ENCODE measurements around the gene TBC1D2. TPM values are rescaled to one million over a fixed set of nuclear protein-coding genes. Genes with fewer than 3 reads are reported as not detected.

TBC1D2 gene
- total RNA-seq, 2 experiments from 2014 or later = 3.1 to 5.5 TPM

GRCh38 chr9:98201102-98201501 is 54.3 kb downstream of the TBC1D2 start:
- CTCF ChIA-PET (ENCODE audit: unreplicated experiment) = no interaction called here
- Histone ChIP-seq H3K4me1 (ENCODE audit: insufficient read depth, low read length, poor library complexity, severe bottlenecking) (peaks cover 11% of the 10 kb centered on the region), H2AFZ (ENCODE audit: low read length) (no peak overlapping the region), H3K27ac (ENCODE audit: low read depth, low read length, poor library complexity, severe bottlenecking) (no peak overlapping the region), H3K4me2 (ENCODE audit: low read length) (no peak overlapping the region), H4K20me1 (ENCODE audit: insufficient read depth, low read length) (no peaks in the 10 kb centered on the region), H3K9me3 (ENCODE audit: low read length) (no peaks in the 10 kb centered on the region), H3K36me3 (ENCODE audit: insufficient read depth, low read length) (no peaks in the 10 kb centered on the region), H3K79me2 (ENCODE audit: insufficient read depth, low read depth, low read length) (no peaks in the 10 kb centered on the region), H3K9me2 (ENCODE audit: insufficient read depth, low read length) (no peaks in the 10 kb centered on the region), H3K4me3 (ENCODE audit: low read depth, low read length, poor library complexity, severe bottlenecking) (no peak overlapping the region)
- POLR2A ChIA-PET = interaction anchor here (0.6 kb wide), 2 partner anchors 17 to 56 kb away, joined by 3 to 8 read pairs; no protein-coding TSS in a partner anchor
- intact Hi-C loops (cut with micrococcal nuclease; ENCODE audit: unreplicated experiment) = no loop called here
- no peak for TF ChIP-seq EZH2phosphoT487 (IDR thresholded peaks at IDR 0.05; ENCODE audit: borderline replicate concordance, low read depth, low read length)
- TF ChIP-seq, protein P1, sequence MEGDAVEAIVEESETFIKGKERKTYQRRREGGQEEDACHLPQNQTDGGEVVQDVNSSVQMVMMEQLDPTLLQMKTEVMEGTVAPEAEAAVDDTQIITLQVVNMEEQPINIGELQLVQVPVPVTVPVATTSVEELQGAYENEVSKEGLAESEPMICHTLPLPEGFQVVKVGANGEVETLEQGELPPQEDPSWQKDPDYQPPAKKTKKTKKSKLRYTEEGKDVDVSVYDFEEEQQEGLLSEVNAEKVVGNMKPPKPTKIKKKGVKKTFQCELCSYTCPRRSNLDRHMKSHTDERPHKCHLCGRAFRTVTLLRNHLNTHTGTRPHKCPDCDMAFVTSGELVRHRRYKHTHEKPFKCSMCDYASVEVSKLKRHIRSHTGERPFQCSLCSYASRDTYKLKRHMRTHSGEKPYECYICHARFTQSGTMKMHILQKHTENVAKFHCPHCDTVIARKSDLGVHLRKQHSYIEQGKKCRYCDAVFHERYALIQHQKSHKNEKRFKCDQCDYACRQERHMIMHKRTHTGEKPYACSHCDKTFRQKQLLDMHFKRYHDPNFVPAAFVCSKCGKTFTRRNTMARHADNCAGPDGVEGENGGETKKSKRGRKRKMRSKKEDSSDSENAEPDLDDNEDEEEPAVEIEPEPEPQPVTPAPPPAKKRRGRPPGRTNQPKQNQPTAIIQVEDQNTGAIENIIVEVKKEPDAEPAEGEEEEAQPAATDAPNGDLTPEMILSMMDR (conservative IDR thresholded peaks at IDR 0.05; ENCODE audit: low read length) = no peak
- no TSS peak for BruUV-seq (replicated peaks)
- DNase-seq (ENCODE audit: low spot score) = peak; percentile 34

- intact Hi-C loops (cut with micrococcal nuclease; ENCODE audit: unreplicated experiment) = no loop called here
- H3K36me3 ChIP-seq (ENCODE audit: insufficient read depth, low read length) = no peaks in the 10 kb centered on the region
- H3K9me3 ChIP-seq (ENCODE audit: low read length) = no peaks in the 10 kb centered on the region
- CTCF ChIA-PET (ENCODE audit: unreplicated experiment) = interaction anchor here (0.5 kb wide), 1 partner anchor 29 kb away, joined by 3 read pairs; no protein-coding TSS in a partner anchor
- H3K27ac ChIP-seq (ENCODE audit: low read depth, low read length, poor library complexity, severe bottlenecking) = no peak overlapping the region
- no peak for DNase-seq (ENCODE audit: low spot score)
- POLR2A ChIA-PET = interaction anchor here (0.5 kb wide), 1 partner anchor 507 kb away, joined by 3 read pairs; no protein-coding TSS in a partner anchor
- no peak overlapping the region for H2AFZ ChIP-seq (ENCODE audit: low read length)
- H3K4me3 ChIP-seq (ENCODE audit: low read depth, low read length, poor library complexity, severe bottlenecking) = no peak overlapping the region
- TF ChIP-seq, protein P1 (conservative IDR thresholded peaks at IDR 0.05; ENCODE audit: low read length) = no peak
- TF ChIP-seq EZH2phosphoT487 (IDR thresholded peaks at IDR 0.05; ENCODE audit: borderline replicate concordance, low read depth, low read length) = no peak
- H3K4me1 ChIP-seq (ENCODE audit: insufficient read depth, low read length, poor library complexity, severe bottlenecking) = peaks cover 7% of the 10 kb centered on the region
- H3K4me2 ChIP-seq (ENCODE audit: low read length) = no peak overlapping the region
- H3K9me2 ChIP-seq (ENCODE audit: insufficient read depth, low read length) = no peaks in the 10 kb centered on the region
- H4K20me1 ChIP-seq (ENCODE audit: insufficient read depth, low read length) = no peaks in the 10 kb centered on the region
- H3K79me2 ChIP-seq (ENCODE audit: insufficient read depth, low read depth, low read length) = no peaks in the 10 kb centered on the region
- no TSS peak for BruUV-seq (replicated peaks)
Measured at GRCh38 chr9:98199388-98200033, 55.9 kb downstream of the TBC1D2 start.

- Histone ChIP-seq H3K79me2 (ENCODE audit: insufficient read depth, low read depth, low read length) (no peaks in the 10 kb centered on the region), H3K9me2 (ENCODE audit: insufficient read depth, low read length) (no peaks in the 10 kb centered on the region), H3K4me3 (ENCODE audit: low read depth, low read length, poor library complexity, severe bottlenecking) (no peak overlapping the region), H3K36me3 (ENCODE audit: insufficient read depth, low read length) (no peaks in the 10 kb centered on the region), H3K4me1 (ENCODE audit: insufficient read depth, low read length, poor library complexity, severe bottlenecking) (peaks cover 16% of the 10 kb centered on the region), H4K20me1 (ENCODE audit: insufficient read depth, low read length) (no peaks in the 10 kb centered on the region), H3K9me3 (ENCODE audit: low read length) (no peaks in the 10 kb centered on the region), H2AFZ (ENCODE audit: low read length) (no peak overlapping the region), H3K27ac (ENCODE audit: low read depth, low read length, poor library complexity, severe bottlenecking) (no peak overlapping the region), H3K4me2 (ENCODE audit: low read length) (no peak overlapping the region)
- ChIA-PET POLR2A (no interaction called here), CTCF (ENCODE audit: unreplicated experiment) (no interaction called here)
- no peak for DNase-seq (ENCODE audit: low spot score)
- intact Hi-C loops (cut with micrococcal nuclease; ENCODE audit: unreplicated experiment) = no loop called here
- TF ChIP-seq, protein P1 (conservative IDR thresholded peaks at IDR 0.05; ENCODE audit: low read length) = no peak
- no peak for TF ChIP-seq EZH2phosphoT487 (IDR thresholded peaks at IDR 0.05; ENCODE audit: borderline replicate concordance, low read depth, low read length)
- no TSS peak for BruUV-seq (replicated peaks)
Measured at GRCh38 chr9:98195671-98196070, 59.8 kb downstream of the TBC1D2 start.
